GM18526 (cell line): Measurements from ENCODE around the gene INSM2.

Source experiments
- POLR2A ChIP-seq: IDR thresholded peaks from 3 replicates; pipeline ENCODE4 v1.6.1; 2011; ENCODE audit not compliant: insufficient read length; ENCODE audit errors: extremely low read depth

INSM2 gene

GRCh38 chr14:35534208-35534872 is 376 bp downstream of the INSM2 start:
- no peak for TF ChIP-seq POLR2A

GRCh38 chr14:35534873-35535482 is 1.0 kb downstream of the INSM2 start:
- TF ChIP-seq POLR2A = no peak

- no peak for TF ChIP-seq POLR2A
Measured at GRCh38 chr14:35535483-35536112, 1.6 kb downstream of the INSM2 start.

- TF ChIP-seq POLR2A = no peak
Measured at GRCh38 chr14:35539969-35540368, 6.0 kb downstream of the INSM2 start.

- TF ChIP-seq POLR2A = no peak
Measured at GRCh38 chr14:35543006-35543405, 9.0 kb downstream of the INSM2 start.

GRCh38 chr14:35549551-35549950 is 15.6 kb downstream of the INSM2 start:
- TF ChIP-seq POLR2A = no peak

- no peak for TF ChIP-seq POLR2A
Measured at GRCh38 chr14:35551081-35551480, 17.1 kb downstream of the INSM2 start.

GRCh38 chr14:35553808-35554207 is 19.8 kb downstream of the INSM2 start:
- TF ChIP-seq POLR2A = no peak

GRCh38 chr14:35556548-35556947 is 22.6 kb downstream of the INSM2 start:
- TF ChIP-seq POLR2A = no peak

GRCh38 chr14:35557221-35557747 is 23.3 kb downstream of the INSM2 start:
- TF ChIP-seq POLR2A = no peak

GRCh38 chr14:35558680-35559079 is 24.7 kb downstream of the INSM2 start:
- TF ChIP-seq POLR2A = no peak

- no peak for TF ChIP-seq POLR2A
Measured at GRCh38 chr14:35565871-35566464, 32.0 kb downstream of the INSM2 start.

GRCh38 chr14:35571598-35571997 is 37.6 kb downstream of the INSM2 start:
- TF ChIP-seq POLR2A = no peak

GRCh38 chr14:35573911-35574310 is 39.9 kb downstream of the INSM2 start:
- TF ChIP-seq POLR2A = no peak

GRCh38 chr14:35576260-35576659 is 42.3 kb downstream of the INSM2 start:
- no peak for TF ChIP-seq POLR2A

- no peak for TF ChIP-seq POLR2A
Measured at GRCh38 chr14:35576856-35577255, 42.9 kb downstream of the INSM2 start.
